ENCODE data around the gene POC1B. TPM values are rescaled to one million over a fixed set of nuclear protein-coding genes. Genes with fewer than 3 reads are reported as not detected.
A peak's percentile ranks its signal among the peaks of the same experiment; 100 is the strongest.

Gene POC1B
- total RNA-seq, 1 donor from 2014 or later, result 6.7 TPM

- no peak for DNase-seq (ENCODE audit: missing footprints)
- intact Hi-C loops (cut with DNase I), result no loop called here
- no peak for ATAC-seq
Measured at GRCh38 chr12:89448951-89449371, 76.9 kb downstream of the POC1B start.

GRCh38 chr12:89448526-89448925, 77.3 kb downstream of the POC1B start:
- no peak for DNase-seq (ENCODE audit: missing footprints)
- no peak for ATAC-seq
- intact Hi-C loops (cut with DNase I), result no loop called here

GRCh38 chr12:89439941-89440340, 85.9 kb downstream of the POC1B start:
- DNase-seq (ENCODE audit: missing footprints), result no peak
- intact Hi-C loops (cut with DNase I), result no loop called here
- ATAC-seq, result no peak

GRCh38 chr12:89437231-89437630, 88.6 kb downstream of the POC1B start:
- intact Hi-C loops (cut with DNase I), result no loop called here
- DNase-seq (ENCODE audit: missing footprints) (no peak), ATAC-seq (no peak)

GRCh38 chr12:89436062-89436461, 89.8 kb downstream of the POC1B start:
- ATAC-seq (no peak), DNase-seq (ENCODE audit: missing footprints) (no peak)
- intact Hi-C loops (cut with DNase I), result no loop called here

- DNase-seq (ENCODE audit: missing footprints) (no peak), ATAC-seq (no peak)
- intact Hi-C loops (cut with DNase I), result no loop called here
Measured at GRCh38 chr12:89433634-89434033, 92.2 kb downstream of the POC1B start.

GRCh38 chr12:89432396-89432795, 93.5 kb downstream of the POC1B start:
- ATAC-seq, result no peak
- intact Hi-C loops (cut with DNase I), result no loop called here
- DNase-seq (ENCODE audit: missing footprints), result no peak

- intact Hi-C loops (cut with DNase I), result no loop called here
- no peak for ATAC-seq
- DNase-seq (ENCODE audit: missing footprints), result no peak
Measured at GRCh38 chr12:89429528-89429927, 96.3 kb downstream of the POC1B start.

- ATAC-seq (peak; percentile 31), DNase-seq (ENCODE audit: missing footprints) (no peak)
- intact Hi-C loops (cut with DNase I), result no loop called here
Measured at GRCh38 chr12:89427508-89428156, 98.2 kb downstream of the POC1B start.

- ATAC-seq (no peak), DNase-seq (ENCODE audit: missing footprints) (no peak)
- intact Hi-C loops (cut with DNase I), result no loop called here
Measured at GRCh38 chr12:89424846-89425245, 101.0 kb downstream of the POC1B start.

GRCh38 chr12:89424389-89424788, 101.5 kb downstream of the POC1B start:
- DNase-seq (ENCODE audit: missing footprints) (no peak), ATAC-seq (no peak)
- intact Hi-C loops (cut with DNase I), result no loop called here

GRCh38 chr12:89421092-89421835, 104.6 kb downstream of the POC1B start:
- DNase-seq (ENCODE audit: missing footprints) (no peak), ATAC-seq (no peak)
- intact Hi-C loops (cut with DNase I), result no loop called here

GRCh38 chr12:89418228-89418910, 107.5 kb downstream of the POC1B start:
- intact Hi-C loops (cut with DNase I), result no loop called here
- DNase-seq (ENCODE audit: missing footprints) (no peak), ATAC-seq (peak; percentile 85)

GRCh38 chr12:89417246-89417977, 108.4 kb downstream of the POC1B start:
- DNase-seq (ENCODE audit: missing footprints) (no peak), ATAC-seq (no peak)
- intact Hi-C loops (cut with DNase I), result no loop called here

GRCh38 chr12:89416049-89416792, 109.6 kb downstream of the POC1B start:
- DNase-seq (ENCODE audit: missing footprints) (no peak), ATAC-seq (no peak)

GRCh38 chr12:89414851-89415250, 111.0 kb downstream of the POC1B start:
- ATAC-seq (no peak), DNase-seq (ENCODE audit: missing footprints) (no peak)
- intact Hi-C loops (cut with DNase I), result no loop called here

More at GRCh38 chr12:89416049-89416792, 109.6 kb downstream of the POC1B start:
- intact Hi-C loops (cut with DNase I), result no loop called here

GRCh38 chr12:89414322-89414721, 111.5 kb downstream of the POC1B start:
- no peak for ATAC-seq
- intact Hi-C loops (cut with DNase I), result no loop called here
- DNase-seq (ENCODE audit: missing footprints), result no peak

GRCh38 chr12:89413234-89413633, 112.6 kb downstream of the POC1B start:
- intact Hi-C loops (cut with DNase I), result no loop called here
- DNase-seq (ENCODE audit: missing footprints) (no peak), ATAC-seq (no peak)

GRCh38 chr12:89412665-89413064, 113.2 kb downstream of the POC1B start:
- ATAC-seq (no peak), DNase-seq (ENCODE audit: missing footprints) (no peak)
- intact Hi-C loops (cut with DNase I), result no loop called here
